HG02642 (cell line): ENCODE results near the gene OPRM1.
"Not testable (repeated sequence)": the region's sequence is repeated elsewhere in the genome, so short reads cannot be mapped to it uniquely, and the experiment has no call there.

Experiments
- ATAC-seq: cut with Tn5 transposase; IDR thresholded peaks from one replicate; pipeline ENCODE4 v1.9.1; 2021; ENCODE audit warnings: mild to moderate bottlenecking; ENCODE audit not compliant: unreplicated experiment, poor library complexity

OPRM1 gene

DNA sequence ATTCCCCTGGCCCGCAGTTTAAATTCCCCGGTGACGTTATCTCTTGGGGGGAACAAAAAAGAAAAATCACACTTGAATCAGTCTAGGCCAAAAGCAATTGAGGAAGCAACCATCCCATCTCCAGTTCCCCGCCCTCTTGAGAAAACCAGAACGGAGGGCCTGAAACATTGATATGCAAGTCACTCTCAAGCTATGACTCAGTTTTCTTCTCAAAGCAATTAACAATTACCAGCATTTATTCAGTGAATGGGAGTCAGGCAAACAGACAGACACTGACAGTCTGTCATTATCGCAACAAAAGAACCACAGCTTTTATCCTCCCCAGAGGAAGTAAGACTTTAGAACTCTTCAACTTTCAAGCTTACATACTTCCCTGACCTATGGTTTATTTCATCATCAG lies 100.9 kb downstream of the OPRM1 start:
- ATAC-seq, result no peak

DNA sequence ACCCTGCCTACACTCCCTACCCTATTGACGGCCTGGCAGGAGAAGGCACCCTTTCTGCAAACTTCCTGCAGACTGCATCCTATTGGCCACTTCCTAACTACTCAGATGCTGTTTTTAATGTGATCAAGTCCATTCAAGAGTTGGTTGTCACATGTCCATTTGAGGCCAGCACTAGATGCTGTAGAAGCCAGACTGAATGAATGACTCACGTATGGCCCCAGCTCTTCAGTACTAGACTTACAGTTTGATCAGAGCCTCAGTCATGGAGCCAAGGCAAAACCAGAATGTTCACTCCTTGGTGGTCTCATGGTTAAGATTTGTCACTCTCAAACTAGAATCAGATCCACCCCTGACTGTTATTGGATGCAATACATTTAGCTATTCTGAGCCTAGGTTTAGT lies 101.7 kb downstream of the OPRM1 start:
- no peak for ATAC-seq

DNA sequence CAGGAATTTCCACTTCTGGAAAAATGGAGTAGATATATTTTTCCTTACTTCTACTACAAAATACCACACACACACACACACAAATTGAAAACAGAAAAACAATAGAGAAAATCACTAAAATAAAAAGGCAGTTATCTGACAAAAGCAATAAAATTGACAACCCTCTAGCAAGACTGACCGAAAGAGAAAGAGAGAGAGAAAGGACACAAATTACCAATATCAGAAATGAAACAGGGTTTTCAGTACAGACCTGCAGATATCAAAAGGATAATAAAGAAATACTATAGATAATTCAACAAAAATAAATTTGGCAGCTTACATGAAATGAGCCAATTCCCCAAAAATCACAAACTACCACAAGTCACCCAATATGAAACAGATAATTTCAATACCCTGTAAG lies 104.7 kb downstream of the OPRM1 start:
- no peak for ATAC-seq

DNA sequence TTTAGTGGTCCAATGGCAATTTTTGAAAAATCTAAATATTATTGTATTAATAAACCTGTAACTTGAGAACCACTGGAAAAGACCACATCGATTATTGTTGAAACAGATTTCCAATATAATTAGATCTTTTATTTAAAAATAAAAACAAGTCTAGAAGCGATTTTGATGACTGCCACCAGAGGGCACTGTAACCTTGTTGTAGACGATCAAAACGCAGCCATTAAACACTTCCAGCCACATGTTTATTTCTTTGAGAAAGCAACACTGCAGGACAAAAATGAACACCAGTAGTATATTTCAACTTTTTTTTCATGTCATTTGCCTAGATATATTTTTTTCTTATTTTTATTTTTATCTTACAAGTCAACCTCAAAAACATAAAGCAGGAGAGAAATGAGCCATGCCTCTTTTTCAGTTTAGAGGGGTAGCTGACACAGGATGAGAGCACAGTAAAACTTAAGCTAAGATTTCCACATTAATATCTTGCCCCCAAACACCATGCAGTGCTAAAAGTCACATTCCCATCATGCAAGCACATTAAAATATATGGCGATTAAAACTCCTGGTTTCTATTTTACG lies 115.4 kb downstream of the OPRM1 start:
- no peak for ATAC-seq

DNA sequence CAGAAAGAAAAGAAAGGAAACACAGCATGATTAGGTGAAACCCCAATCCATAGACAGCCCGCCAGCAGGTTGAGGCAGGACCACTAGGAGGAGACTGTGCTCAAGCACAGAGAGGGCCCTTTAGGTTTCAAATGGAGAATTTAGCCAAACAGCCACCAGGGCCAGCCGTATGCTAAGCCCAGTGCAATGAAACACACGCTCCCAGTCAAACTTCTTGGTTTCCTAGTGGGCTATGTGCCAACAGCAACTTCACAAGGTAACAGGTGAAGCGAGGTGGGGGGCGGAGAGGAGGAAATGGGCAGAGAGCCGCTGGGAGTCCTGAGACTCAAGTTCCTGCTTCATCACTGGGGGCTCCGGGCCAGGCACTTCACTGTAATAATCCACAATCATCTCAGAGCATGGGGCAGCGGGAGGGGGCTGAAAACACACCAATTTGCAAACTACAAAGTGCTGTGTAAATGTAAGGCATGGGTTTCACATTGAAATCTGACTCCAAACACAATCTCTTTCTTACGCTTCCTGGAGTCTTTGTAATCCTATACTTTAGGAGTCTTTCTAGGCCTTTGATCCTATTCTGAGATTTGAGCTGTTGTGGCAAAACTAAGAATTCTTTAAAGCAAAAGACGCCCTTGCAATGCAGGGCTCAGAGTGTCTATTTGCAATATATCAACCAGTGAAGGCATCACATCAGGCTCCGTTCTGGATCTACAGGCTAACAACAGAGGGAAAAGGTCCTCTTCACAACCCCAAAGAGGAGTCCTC lies 117.3 kb downstream of the OPRM1 start:
- ATAC-seq, result peak; percentile 78

DNA sequence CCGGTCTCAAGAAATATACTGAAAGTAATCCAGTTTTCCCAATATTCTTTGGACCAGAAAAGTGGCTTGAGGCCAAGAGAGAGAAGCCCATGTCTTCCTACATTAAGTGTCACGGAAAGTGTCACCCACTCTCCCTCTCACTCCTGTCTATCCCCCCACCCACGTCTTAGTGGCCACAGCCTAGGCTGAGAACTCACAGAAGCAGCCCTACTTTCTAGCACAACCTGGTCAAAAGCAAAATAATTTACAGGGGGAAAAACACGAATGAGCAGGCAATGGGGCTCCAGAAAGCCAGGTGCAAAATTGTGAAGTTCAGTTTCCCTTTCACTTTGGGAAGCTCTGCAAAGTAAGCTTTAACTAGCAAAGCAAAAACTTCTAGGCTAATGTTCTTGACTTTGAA lies 118.0 kb downstream of the OPRM1 start:
- ATAC-seq, result peak; percentile 59

DNA sequence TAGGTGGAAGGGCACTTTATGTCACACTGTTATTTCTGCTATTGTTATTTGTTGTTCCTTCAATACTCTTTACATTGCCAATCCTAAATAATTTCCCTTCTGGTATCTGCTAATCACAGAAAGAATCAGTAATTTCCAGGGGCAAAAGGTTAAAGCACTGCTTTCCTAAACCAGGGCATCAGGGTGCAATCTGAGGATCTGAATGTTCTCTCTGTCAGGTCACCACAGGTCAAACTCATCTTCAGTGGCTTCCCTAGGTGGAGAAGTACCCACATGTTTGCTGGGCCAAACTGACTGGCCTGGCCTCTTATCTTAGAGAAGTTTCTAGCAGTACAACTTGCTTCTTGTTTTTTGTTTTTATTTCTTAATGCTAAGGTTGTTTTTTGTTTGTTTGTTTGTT lies 118.7 kb downstream of the OPRM1 start:
- ATAC-seq, result no peak

DNA sequence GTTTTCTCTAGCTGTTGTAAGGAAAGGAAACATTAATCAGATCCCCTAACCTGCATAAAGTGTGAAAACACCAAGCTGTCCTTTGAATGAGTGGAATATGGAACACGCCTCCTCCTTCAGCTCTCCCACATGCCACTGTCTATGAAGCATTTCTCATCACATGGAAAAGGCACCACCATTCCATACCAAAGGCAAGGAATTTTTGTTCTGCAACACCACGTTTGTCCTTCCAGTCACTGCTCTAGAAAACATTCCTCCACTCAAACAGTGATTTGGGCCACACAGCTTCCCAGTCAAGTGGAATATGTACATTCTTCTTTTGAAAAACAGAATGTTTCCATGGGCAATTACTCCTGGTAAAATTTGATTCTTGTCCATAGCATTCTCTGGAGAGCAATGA lies 120.1 kb downstream of the OPRM1 start:
- no peak for ATAC-seq

DNA sequence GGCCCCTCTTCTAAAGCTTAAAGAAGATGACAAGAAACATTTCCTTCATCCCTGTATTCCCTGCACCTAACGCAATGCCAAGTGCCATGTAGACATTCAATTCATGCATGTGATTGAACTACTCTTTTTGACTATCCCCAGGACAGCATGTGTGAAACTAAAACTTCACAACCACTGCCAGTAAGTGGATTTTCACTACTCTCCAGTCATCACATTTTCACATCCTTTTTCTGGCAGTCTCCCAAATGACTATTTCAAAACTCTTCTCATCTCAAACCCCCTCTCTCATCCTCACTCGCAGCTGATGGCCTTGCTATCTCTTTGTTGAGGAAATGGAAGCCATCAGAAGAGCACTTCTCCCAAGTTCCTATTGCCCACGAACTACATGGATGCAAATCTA lies 122.6 kb downstream of the OPRM1 start:
- ATAC-seq, result peak; percentile 70

DNA sequence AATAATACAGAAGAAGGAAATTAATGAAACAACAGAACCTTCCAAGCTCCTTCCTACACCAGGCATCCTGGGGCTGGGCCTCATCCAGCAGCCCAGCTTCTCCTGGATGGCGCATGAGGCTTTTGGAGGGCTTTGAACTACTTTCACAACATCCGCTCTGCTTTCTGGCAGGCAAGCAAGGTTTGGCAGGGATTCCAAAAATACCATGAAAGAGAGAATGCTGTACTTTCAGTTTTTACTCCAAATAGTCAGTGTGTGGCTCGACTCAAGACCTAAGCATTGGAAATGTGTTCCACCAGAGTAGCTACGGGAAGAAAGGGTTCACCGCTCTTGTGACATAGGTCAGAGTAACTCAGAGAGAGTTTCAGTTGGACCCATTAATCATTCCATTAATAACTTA lies 125.4 kb downstream of the OPRM1 start:
- no peak for ATAC-seq

DNA sequence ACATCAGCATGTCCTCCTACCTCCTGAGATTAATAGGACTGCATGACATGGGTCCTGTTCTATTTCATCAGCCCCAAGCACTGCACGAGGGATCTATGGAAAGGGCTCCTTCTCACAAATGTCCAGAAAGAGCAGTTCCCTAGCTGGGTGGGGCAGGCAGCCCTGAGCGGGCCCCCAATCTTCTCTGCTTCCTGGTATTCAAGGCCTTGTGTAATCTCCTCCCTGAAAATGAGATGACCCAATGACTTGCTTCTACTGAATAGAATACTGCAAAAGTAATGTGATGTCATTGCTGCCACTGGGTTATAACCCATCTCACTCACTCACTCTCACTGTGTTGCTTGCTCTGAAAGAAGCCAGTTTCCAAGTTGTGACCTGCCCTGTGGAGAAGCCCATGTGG lies 126.4 kb downstream of the OPRM1 start:
- ATAC-seq, result no peak

DNA sequence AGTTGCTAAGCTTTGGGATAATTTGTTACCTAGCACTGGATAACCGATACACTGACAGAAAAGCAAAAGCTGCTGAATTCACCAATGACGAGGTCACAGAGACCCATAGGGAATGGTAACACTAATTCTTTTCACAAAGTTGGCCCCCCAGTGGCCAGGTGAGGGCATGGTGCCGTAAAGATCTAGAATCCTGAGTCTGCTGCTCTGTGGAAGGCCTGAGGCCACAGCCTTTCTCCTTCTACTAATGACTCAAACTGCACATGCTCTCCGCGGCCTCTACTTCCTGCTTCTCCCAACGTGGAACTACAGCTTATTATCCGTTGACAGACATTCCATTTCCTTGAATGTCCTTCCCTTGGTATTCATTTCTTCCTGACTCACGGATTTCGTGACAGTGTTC lies 127.1 kb downstream of the OPRM1 start:
- ATAC-seq, result no peak

DNA sequence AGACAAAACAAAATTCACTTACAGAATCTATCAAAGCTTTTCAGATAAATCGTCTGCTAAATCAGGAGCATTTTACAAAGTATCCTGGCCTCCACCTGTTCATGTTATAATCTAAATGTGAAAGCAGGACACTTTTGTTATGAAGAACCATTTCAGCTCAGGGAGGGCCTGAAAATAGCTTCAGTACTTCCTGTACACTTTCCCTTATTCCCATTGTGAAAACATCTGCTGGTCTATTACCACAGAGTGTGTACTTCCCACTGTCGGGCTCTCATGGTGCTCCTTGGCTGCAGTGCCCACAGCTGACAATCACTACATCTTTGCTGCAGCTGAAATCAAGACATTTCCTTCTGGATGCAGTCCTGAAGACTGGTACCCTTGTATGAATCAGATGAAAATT lies 128.1 kb downstream of the OPRM1 start:
- ATAC-seq, result no peak

DNA sequence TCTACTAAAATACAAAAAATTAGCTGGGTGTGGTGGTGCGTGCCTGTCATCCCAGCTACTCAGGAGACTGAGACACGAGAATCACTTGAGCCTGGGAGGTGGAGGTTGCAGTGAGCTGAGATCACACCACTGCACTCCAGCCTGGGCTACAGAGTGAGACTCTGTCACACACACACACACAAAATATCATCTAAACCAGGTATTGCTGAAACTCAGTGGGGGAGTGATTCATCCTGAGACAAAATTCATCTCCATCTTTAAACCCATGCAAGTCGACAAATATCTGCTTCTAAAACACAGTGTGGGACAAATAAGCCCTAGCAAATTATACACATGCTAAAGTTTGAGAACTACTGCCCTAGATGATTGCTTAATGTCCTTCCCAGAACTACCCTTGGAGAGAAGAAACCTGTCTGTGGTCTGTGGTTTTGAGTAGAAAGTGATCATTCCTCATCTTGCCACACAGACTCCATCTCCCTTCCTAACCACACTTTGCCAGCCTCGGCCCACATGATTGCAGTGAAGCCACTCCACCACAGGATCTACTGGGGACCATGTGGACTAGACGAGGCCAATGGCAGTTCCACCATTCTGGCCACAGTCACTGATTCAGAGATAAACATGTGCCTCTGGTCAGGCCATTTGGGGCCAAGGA lies 130.3 kb downstream of the OPRM1 start:
- ATAC-seq, result no peak

DNA sequence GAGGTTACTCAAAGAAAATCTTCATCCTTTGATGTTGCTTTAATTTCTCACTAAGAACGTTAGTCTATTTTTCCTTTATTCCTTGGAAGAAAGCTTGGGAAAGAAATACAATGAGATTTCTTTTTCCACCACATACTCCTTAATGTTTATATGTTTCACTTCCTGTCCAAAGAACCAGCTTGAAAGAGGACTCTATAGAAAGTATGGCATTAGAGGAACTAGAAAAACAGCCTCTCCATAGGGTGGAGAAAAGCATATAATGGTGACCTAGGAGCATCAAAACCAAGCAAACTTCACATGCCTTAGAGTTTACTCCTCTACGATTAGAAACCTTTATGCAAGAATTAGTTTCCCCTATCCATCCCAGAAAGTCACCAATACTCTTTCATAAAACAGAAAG lies 131.1 kb downstream of the OPRM1 start:
- no peak for ATAC-seq

DNA sequence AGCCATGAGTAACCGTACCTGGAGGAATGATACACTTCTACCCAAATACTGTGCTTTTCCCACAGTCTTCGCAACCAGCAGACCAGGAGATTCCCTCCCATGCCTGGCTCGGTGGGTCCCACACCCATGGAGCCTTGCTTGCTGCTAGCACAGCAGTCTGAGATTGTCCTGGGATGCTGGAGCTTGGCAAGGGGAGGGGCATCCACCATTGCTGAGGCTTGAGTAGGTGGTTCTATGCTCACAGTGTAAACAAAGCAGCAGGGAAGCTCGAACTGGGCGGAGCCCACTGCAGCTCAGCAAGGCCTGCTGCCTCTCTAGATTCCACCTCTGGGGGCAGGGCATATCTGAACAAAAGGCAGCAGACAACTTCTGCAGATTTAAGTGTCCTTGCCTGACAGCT lies 133.4 kb downstream of the OPRM1 start:
- not testable (repeated sequence) for ATAC-seq

DNA sequence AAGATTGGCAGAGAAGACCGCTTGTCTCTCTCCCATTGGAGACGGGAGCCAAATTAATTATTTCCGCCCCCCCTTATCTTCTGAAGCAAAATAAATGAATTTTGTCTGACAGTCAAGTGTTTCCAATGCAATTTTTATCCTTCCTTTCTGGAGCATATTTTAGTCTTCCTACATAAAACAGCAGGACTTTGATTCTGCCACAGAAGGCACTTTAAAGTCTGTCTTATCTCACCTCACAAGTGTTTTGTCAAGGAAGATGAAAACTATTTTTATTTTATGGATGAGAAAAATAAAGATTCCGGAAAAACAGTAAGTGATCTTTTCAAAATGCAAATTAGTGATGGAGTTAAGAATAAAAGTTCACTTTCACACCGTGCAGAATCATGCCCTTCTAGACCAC lies 140.4 kb downstream of the OPRM1 start:
- no peak for ATAC-seq

DNA sequence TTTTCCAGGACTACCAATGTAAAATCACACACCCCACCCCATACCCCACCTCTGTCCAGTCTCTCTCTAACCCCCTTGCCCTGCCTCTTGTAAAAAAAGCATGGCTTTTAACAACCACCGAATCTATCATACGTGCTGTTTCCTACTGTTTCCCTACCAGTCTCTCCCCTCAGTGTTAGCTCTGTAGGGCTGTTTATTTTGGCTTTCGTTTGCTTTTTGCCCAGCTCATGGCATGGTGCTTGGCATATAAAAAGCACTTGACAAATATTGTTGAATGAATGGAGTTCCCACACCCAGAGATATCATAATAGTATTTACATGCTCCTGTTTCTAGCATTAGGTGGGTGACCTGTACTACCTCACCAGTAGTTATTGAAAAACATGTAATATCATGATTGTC lies 148.2 kb downstream of the OPRM1 start:
- ATAC-seq, result no peak

DNA sequence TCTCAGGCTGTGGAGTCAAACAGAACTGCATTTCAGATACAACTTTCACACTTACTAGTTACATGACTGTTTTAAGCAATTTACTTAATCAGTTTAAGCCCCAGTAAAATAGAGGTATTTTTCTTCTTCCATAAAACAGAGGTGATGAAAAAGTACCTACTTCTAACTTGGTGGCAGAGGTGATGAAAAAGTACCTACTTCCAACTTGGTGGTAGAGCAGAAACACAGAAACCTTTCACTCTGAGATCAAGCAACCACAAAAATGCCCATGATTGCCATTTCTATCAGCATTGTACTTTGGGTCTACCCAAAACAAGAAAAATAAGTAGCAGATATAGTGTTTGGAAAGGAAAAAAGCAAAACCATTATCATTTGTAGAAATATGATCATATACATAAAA lies 148.7 kb downstream of the OPRM1 start:
- peak; percentile 39 for ATAC-seq

DNA sequence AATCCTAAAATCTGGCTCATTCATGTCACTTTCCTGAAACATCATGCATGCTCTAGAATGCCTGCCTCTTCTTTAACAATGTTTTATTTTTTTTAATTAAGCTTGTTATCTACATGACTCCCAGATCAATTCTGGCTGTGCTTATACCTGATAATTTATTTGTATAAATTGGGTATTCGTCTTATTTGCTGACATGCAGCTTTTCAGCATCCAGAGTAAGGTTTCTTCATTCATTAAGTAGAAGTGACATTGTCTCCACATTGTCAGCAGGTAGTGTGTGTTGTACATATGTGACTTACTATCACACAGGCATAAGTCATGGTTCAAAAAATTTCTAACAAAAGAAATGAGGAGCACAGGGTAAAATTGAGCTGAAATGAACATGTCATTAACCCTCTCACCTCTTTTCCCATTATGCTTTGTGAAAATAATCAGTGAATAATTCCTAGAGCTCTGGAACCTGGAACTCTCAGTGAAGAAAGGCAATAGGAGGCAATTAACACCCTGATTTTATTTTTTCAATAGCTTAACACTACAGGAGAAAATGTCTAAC lies 157.4 kb downstream of the OPRM1 start:
- no peak for ATAC-seq

DNA sequence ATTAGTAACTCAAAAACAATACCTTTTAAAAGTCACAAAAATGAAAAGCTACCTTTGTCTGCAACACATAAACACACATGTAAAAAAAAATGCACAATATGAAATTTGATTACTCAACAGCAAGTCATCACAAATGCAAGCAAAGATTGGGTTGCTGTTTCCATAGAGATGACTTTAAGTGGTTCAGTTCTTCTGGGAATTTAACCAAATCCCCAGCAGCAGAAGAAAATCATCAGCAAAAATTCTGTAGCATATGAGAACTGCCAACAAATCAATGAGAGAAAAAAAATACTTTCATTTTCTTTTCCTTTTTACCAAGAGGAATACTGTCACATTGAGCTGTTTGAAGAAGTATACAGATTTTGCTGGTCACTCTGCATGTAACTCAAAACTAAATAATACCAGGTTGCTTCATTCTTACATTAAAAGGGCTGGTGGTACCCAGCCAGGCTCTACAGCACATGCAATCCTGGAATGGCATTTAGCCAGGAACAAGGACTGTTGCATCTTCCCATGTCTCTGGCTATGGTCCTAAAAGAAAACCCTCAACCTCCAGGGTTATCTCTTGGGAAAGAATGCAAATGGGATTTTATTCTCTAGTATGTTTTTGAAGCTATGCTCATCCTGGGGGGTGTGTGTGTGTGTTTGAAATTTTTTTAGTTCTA lies 158.3 kb downstream of the OPRM1 start:
- ATAC-seq, result no peak
